K562 (cell line): ENCODE results near the gene ELL3. TPM values are rescaled to one million over a fixed set of nuclear protein-coding genes. Genes with fewer than 3 reads are reported as not detected.

Experiments
- ATAC-seq: fragments of 200-7000 bp; cut with Tn5 transposase; 3 replicates; pipeline ENCODE4 v1.9.1; 2020; ENCODE audit warnings: moderate library complexity
- BruUV-seq: library from RNA; stranded (reverse); fragments of 400-500 nt; replicated peaks from 2 replicates; lab custom pipeline; 2021; lab: Mats Ljungman, UMichigan
- CTCF ChIA-PET: fragments of 300-600 bp; formaldehyde crosslinking; extraction: SDS; loops from one replicate; lab custom pipeline; 2021; ENCODE audit warnings: low intra/inter-chr PET ratio; lab: Yijun Ruan, JAX
- POLR2A ChIA-PET: fragments of 300-600, 350-650 bp; sonication (Branson Sonifier 250); formaldehyde crosslinking; extraction: SDS; loops from one replicate; lab custom pipeline; 2021; ENCODE audit warnings: antibody characterized with exemption, inconsistent platforms; lab: Yijun Ruan, JAX
- DNase-seq, 4 experiments: peaks; one replicate each; pipeline versions ENCODE4 v3.0.0 to v3.0.0-alpha.2; 2011 to 2018; ENCODE audit warnings: low spot score in 3 of 4, mixed read lengths in 3 of 4; ENCODE audit errors: extremely low read depth in 1 of 4
- FAIRE-seq: peaks from 2 replicates; lab custom pipeline; 2011; peaks lifted over from hg19 to GRCh38; lab: Jason Lieb, UNC
- H2AFZ ChIP-seq: 2 replicates; pipeline ENCODE4 v1.6.0; 2011; ENCODE audit warnings: low read depth, low read length, control low read depth, inconsistent platforms
- H3K27ac ChIP-seq: fragments of 200-600 bp; 3 replicates; pipeline ENCODE4 v1.8.0; 2011; ENCODE audit warnings: low read depth, mild to moderate bottlenecking, control low read depth, inconsistent platforms, low read length, moderate library complexity, mixed read lengths; ENCODE audit errors: extremely low read depth
- H3K27me3 ChIP-seq, 2 experiments: fragments of 300-600 bp in 1 of 2; 2 replicates in 1 of 2; 3 replicates in 1 of 2; pipeline versions ENCODE4 v1.6.0 to v1.8.0; 2011; ENCODE audit warnings: inconsistent platforms in 2 of 2, low read length in 2 of 2, mild to moderate bottlenecking in 1 of 2, mixed read lengths in 1 of 2, moderate library complexity in 1 of 2; ENCODE audit not compliant: control insufficient read depth in 2 of 2, insufficient read depth in 2 of 2
- H3K36me3 ChIP-seq: fragments of 300-600 bp; 3 replicates; pipeline ENCODE4 v1.8.0; 2011; ENCODE audit warnings: mild to moderate bottlenecking, low read length, inconsistent platforms; ENCODE audit not compliant: control insufficient read depth, insufficient read depth
- H3K4me1 ChIP-seq, 2 experiments: fragments of 200-600 bp in 1 of 2; replicated peaks in 1 of 2; 2 replicates in 1 of 2; 3 replicates in 1 of 2; pipeline versions ENCODE4 v1.5.1 to v1.8.0; 2011; ENCODE audit warnings: inconsistent platforms in 2 of 2, low read length in 2 of 2, mild to moderate bottlenecking in 1 of 2, mixed read lengths in 1 of 2, moderate library complexity in 1 of 2; ENCODE audit not compliant: control insufficient read depth in 2 of 2, insufficient read depth in 2 of 2
- H3K4me2 ChIP-seq: 2 replicates; pipeline ENCODE4 v1.6.1; 2011; ENCODE audit warnings: low read length, control low read depth, inconsistent platforms, mixed read lengths; ENCODE audit not compliant: insufficient read depth
- H3K4me3 ChIP-seq: fragments of 200-600 bp; sonication (generic), shearing (Covaris generic); 2 replicates; pipeline ENCODE4 v1.5.1; 2016; ENCODE audit warnings: control low read depth, inconsistent platforms
- H3K79me2 ChIP-seq: fragments of 200-600 bp; 3 replicates; pipeline ENCODE4 v1.8.0; 2011; ENCODE audit warnings: low read length, inconsistent platforms; ENCODE audit not compliant: control insufficient read depth, insufficient read depth
- H3K9ac ChIP-seq, 2 experiments: 2 replicates each; pipeline versions ENCODE4 v1.6.0 to v1.6.1; 2011; ENCODE audit warnings: low read depth in 2 of 2, low read length in 2 of 2, control low read depth in 1 of 2, inconsistent platforms in 1 of 2, mild to moderate bottlenecking in 1 of 2, mixed read lengths in 1 of 2; ENCODE audit not compliant: insufficient read depth in 1 of 2
- H3K9me1 ChIP-seq: one replicate; pipeline ENCODE4 v1.6.0; 2011; ENCODE audit warnings: inconsistent platforms, mild to moderate bottlenecking, low read length, moderate library complexity; ENCODE audit not compliant: control insufficient read depth, insufficient read depth
- H3K9me3 ChIP-seq: replicated peaks from 2 replicates; pipeline ENCODE4 v1.5.1; 2011; ENCODE audit warnings: low read depth, low read length, inconsistent platforms; ENCODE audit not compliant: control insufficient read depth, insufficient read depth
- H4K20me1 ChIP-seq: replicated peaks from 2 replicates; pipeline ENCODE4 v1.6.1; 2011; ENCODE audit warnings: low read length, inconsistent platforms, mixed read lengths; ENCODE audit not compliant: control insufficient read depth, insufficient read depth
- POLR2A ChIP-seq: fragments of 450-650 bp; conservative IDR thresholded peaks from 2 replicates; pipeline ENCODE4 v1.6.1; 2016
- ZC3H4 ChIP-seq: sonication (generic); formaldehyde crosslinking; IDR thresholded peaks from 2 replicates; pipeline ENCODE4 v1.9.0; 2021; ENCODE audit warnings: missing genetic modification reagents, borderline replicate concordance
- WGBS: fragments of 100-300 bp; shearing (Covaris generic); methylation state at CpG from one replicate; pipeline ENCODE4 v1.1.6; 2016; ENCODE audit warnings: low coverage, mixed read lengths; ENCODE audit not compliant: insufficient coverage; ENCODE audit errors: missing lambda C conversion rate; 5-methylcytosine and 5-hydroxymethylcytosine counted together
- in situ Hi-C: fragments of 300-500 bp; cut with MboI; formaldehyde crosslinking; loops from 4 replicates; pipeline ENCODE4 v1.15.0; 2018; ENCODE audit warnings: inconsistent platforms, mixed read lengths
- intact Hi-C: fragments of 100-400 bp; cut with micrococcal nuclease; formaldehyde crosslinking; loops from 2 replicates; pipeline ENCODE4 v1.14.2; 2022
- polyA plus RNA-seq, 8 experiments: library from polyadenylated mRNA; depleted of rRNA in 4 of 8; stranded (reverse) in 5 of 8; unstranded in 3 of 8; fragments of >200 nt; fragmentation: Nextera tagmentation in 2 of 8; fragmentation: Illumina TruSeq in 1 of 8; extraction: Ambion mirVana in 2 of 8; extraction: Trizol in 1 of 8; gene quantifications; 2 replicates each; pipeline versions ENCODE4 v1.2.1 to v1.2.3, GENCODE V29; 2011 to 2014; ENCODE audit warnings: inconsistent platforms in 1 of 8, missing spikeins in 1 of 8
- total RNA-seq, 7 experiments: library from RNA; depleted of rRNA in 6 of 7; stranded (reverse); fragments of >200 nt in 6 of 7; fragmentation: Illumina TruSeq in 2 of 7; extraction: Trizol in 2 of 7; gene quantifications; 2 replicates each; pipeline versions ENCODE4 v1.2.1 to v1.2.3, GENCODE V29; 2011 to 2021; ENCODE audit warnings: low replicate concordance in 1 of 7
- TF ChIP-seq, protein P1 (sequence below), 2 experiments: fragments of 450-650 bp; IDR thresholded peaks; 2 replicates each; pipeline ENCODE4 v1.6.1; 2018; ENCODE audit warnings: mild to moderate bottlenecking in 2 of 2, low read depth in 1 of 2; ENCODE audit not compliant: partially characterized antibody in 2 of 2
- TF ChIP-seq, protein P2 (sequence below): fragments of 450-650 bp; IDR thresholded peaks from 2 replicates; pipeline ENCODE4 v1.7.1; 2018; ENCODE audit warnings: mild to moderate bottlenecking, low read depth; ENCODE audit not compliant: partially characterized antibody

Gene ELL3
- total and polyA plus RNA-seq, 9 of the 15 experiments (the other 6 are each of a cell fraction or from before 2014, with no cell fraction given): 0.80 to 5.2 (median 2.6) TPM

DNA sequence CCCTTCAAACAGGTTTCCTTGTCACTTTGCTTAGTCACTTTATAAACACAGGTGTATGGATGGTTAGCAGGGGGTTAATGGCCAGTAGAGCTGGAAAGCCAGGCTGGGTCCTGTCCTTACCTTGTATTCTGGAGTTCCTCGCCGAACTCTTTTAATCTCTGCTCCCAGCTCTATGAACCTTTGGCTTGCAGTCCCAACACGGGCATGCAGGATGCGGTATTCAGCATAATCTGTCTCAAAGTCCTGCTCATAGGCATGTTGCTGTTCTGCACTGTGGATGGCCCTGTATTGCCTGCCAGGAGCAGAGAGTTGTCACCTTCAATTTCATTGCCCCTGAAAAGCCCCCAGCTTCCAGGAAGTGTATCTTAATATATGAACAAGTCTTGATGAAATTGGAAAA is 2.7 kb downstream of the ELL3 start:
- Histone ChIP-seq H3K27me3 (no peaks in the 10 kb centered on the region), H3K9me1 (no peaks in the 10 kb centered on the region), H2AFZ (no peak overlapping the region), H3K9ac (no peak overlapping the region), H3K9me3 (no peaks in the 10 kb centered on the region), H4K20me1 (no peaks in the 10 kb centered on the region; the same call in 1 of the 2 replicates), H3K79me2 (no peaks in the 10 kb centered on the region), H3K4me3 (no peak overlapping the region), H3K36me3 (peaks cover 50% of the 10 kb centered on the region), H3K4me2 (no peak overlapping the region), H3K4me1 (peaks cover 2 to 16% of the 10 kb centered on the region in 2 experiments; a peak in 4 of 5 replicates), H3K27ac (0 out of 3 replicates have a peak overlapping the region, but pooled peaks have one; percentile 12)
- DNase-seq (no peak), FAIRE-seq (no peak), ATAC-seq (no peak)
- in situ Hi-C loops: no loop called here
- intact Hi-C loops: no loop called here
- TF ChIP-seq, protein P1, sequence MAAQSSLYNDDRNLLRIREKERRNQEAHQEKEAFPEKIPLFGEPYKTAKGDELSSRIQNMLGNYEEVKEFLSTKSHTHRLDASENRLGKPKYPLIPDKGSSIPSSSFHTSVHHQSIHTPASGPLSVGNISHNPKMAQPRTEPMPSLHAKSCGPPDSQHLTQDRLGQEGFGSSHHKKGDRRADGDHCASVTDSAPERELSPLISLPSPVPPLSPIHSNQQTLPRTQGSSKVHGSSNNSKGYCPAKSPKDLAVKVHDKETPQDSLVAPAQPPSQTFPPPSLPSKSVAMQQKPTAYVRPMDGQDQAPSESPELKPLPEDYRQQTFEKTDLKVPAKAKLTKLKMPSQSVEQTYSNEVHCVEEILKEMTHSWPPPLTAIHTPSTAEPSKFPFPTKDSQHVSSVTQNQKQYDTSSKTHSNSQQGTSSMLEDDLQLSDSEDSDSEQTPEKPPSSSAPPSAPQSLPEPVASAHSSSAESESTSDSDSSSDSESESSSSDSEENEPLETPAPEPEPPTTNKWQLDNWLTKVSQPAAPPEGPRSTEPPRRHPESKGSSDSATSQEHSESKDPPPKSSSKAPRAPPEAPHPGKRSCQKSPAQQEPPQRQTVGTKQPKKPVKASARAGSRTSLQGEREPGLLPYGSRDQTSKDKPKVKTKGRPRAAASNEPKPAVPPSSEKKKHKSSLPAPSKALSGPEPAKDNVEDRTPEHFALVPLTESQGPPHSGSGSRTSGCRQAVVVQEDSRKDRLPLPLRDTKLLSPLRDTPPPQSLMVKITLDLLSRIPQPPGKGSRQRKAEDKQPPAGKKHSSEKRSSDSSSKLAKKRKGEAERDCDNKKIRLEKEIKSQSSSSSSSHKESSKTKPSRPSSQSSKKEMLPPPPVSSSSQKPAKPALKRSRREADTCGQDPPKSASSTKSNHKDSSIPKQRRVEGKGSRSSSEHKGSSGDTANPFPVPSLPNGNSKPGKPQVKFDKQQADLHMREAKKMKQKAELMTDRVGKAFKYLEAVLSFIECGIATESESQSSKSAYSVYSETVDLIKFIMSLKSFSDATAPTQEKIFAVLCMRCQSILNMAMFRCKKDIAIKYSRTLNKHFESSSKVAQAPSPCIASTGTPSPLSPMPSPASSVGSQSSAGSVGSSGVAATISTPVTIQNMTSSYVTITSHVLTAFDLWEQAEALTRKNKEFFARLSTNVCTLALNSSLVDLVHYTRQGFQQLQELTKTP (IDR thresholded peaks at IDR 0.05; ENCODE audit: low read depth in 1 of 2, partially characterized antibody in 2 of 2): no peak
- TF ChIP-seq, protein P2, sequence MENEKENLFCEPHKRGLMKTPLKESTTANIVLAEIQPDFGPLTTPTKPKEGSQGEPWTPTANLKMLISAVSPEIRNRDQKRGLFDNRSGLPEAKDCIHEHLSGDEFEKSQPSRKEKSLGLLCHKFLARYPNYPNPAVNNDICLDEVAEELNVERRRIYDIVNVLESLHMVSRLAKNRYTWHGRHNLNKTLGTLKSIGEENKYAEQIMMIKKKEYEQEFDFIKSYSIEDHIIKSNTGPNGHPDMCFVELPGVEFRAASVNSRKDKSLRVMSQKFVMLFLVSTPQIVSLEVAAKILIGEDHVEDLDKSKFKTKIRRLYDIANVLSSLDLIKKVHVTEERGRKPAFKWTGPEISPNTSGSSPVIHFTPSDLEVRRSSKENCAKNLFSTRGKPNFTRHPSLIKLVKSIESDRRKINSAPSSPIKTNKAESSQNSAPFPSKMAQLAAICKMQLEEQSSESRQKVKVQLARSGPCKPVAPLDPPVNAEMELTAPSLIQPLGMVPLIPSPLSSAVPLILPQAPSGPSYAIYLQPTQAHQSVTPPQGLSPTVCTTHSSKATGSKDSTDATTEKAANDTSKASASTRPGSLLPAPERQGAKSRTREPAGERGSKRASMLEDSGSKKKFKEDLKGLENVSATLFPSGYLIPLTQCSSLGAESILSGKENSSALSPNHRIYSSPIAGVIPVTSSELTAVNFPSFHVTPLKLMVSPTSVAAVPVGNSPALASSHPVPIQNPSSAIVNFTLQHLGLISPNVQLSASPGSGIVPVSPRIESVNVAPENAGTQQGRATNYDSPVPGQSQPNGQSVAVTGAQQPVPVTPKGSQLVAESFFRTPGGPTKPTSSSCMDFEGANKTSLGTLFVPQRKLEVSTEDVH: peak; percentile 23
- TF ChIP-seq ZC3H4 (no peak), POLR2A (0 out of 2 replicates have a peak, but pooled peaks have one; percentile 1)
- ChIA-PET CTCF (no interaction called here), POLR2A (interaction anchor here (0.8 to 3.2 kb wide), 4 partner anchors 9 to 20 kb away, joined by 3 to 12 read pairs (median 4); no protein-coding TSS in a partner anchor)
- 71% methylated on average over 4 of the region's 4 CpGs for WGBS
- BruUV-seq: no TSS peak
